HepG2 (cell line): Measurements from ENCODE around the gene IGF2. TPM values are rescaled to one million over a fixed set of nuclear protein-coding genes. Genes with fewer than 3 reads are reported as not detected.

Experiments
- SKIL ChIP-seq: sonication (generic); formaldehyde crosslinking; IDR thresholded peaks from 2 replicates; pipeline ENCODE4 v1.8.0; 2022; ENCODE audit warnings: missing genetic modification reagents, mild to moderate bottlenecking, moderate library complexity, borderline replicate concordance
- SP2 ChIP-seq: sonication (generic); formaldehyde crosslinking; IDR thresholded peaks from 2 replicates; pipeline ENCODE4 v1.5.1; 2020; ENCODE audit warnings: mild to moderate bottlenecking, missing genetic modification reagents
- ZNF18 ChIP-seq: sonication (generic); formaldehyde crosslinking; IDR thresholded peaks from 2 replicates; pipeline ENCODE4 v1.8.0; 2022; ENCODE audit warnings: mild to moderate bottlenecking, missing genetic modification reagents; ENCODE audit not compliant: insufficient replicate concordance
- ZNF512B ChIP-seq: sonication (generic); formaldehyde crosslinking; IDR thresholded peaks from 2 replicates; pipeline ENCODE4 v1.5.1; 2020; ENCODE audit warnings: missing genetic modification reagents, mild to moderate bottlenecking, borderline replicate concordance
- ZNF567 ChIP-seq: sonication (generic); formaldehyde crosslinking; IDR thresholded peaks from 2 replicates; pipeline ENCODE4 v1.8.1; 2023; ENCODE audit warnings: mild to moderate bottlenecking, missing genetic modification reagents, borderline replicate concordance
- ZNF607 ChIP-seq: sonication (generic); formaldehyde crosslinking; IDR thresholded peaks from 2 replicates; pipeline ENCODE4 v1.5.1; 2020; ENCODE audit warnings: missing genetic modification reagents, mild to moderate bottlenecking, borderline replicate concordance
- ZNF749 ChIP-seq: sonication (generic); formaldehyde crosslinking; IDR thresholded peaks from 2 replicates; pipeline ENCODE4 v1.8.0; 2022; ENCODE audit warnings: mild to moderate bottlenecking, missing genetic modification reagents, moderate library complexity, borderline replicate concordance
- polyA plus RNA-seq, 8 experiments: library from polyadenylated mRNA; depleted of rRNA in 3 of 8; stranded (reverse) in 7 of 8; unstranded in 1 of 8; fragments of >200 nt; fragmentation: Illumina TruSeq in 4 of 8; extraction: Trizol in 4 of 8; gene quantifications; 2 replicates each; pipeline versions ENCODE4 v1.2.1 to v1.2.3, GENCODE V29; 2011 to 2016; ENCODE audit warnings: low read depth in 4 of 8, missing spikeins in 1 of 8, mixed read lengths in 1 of 8; ENCODE audit not compliant: insufficient read depth in 1 of 8
- total RNA-seq, 5 experiments: library from RNA; depleted of rRNA; stranded (reverse); fragments of >200 nt; fragmentation: Illumina TruSeq; extraction: Trizol; gene quantifications; 2 replicates each; pipeline ENCODE4 v1.2.3, GENCODE V29; 2016; ENCODE audit warnings: low read depth in 1 of 5
- TF ChIP-seq, protein P1 (sequence below): sonication (generic); formaldehyde crosslinking; IDR thresholded peaks from 2 replicates; pipeline ENCODE4 v1.4.0; 2020; ENCODE audit warnings: missing genetic modification reagents, mild to moderate bottlenecking, borderline replicate concordance
- TF ChIP-seq, protein P2 (sequence below): sonication (generic); formaldehyde crosslinking; IDR thresholded peaks from 2 replicates; pipeline ENCODE4 v1.5.1; 2020; ENCODE audit warnings: mild to moderate bottlenecking, moderate library complexity, missing genetic modification reagents

The IGF2 gene
- total and polyA plus RNA-seq, 2 of the 13 experiments (the other 11 are each of a cell fraction or from before 2014, with no cell fraction given) = 79.1 to 254 TPM

DNA sequence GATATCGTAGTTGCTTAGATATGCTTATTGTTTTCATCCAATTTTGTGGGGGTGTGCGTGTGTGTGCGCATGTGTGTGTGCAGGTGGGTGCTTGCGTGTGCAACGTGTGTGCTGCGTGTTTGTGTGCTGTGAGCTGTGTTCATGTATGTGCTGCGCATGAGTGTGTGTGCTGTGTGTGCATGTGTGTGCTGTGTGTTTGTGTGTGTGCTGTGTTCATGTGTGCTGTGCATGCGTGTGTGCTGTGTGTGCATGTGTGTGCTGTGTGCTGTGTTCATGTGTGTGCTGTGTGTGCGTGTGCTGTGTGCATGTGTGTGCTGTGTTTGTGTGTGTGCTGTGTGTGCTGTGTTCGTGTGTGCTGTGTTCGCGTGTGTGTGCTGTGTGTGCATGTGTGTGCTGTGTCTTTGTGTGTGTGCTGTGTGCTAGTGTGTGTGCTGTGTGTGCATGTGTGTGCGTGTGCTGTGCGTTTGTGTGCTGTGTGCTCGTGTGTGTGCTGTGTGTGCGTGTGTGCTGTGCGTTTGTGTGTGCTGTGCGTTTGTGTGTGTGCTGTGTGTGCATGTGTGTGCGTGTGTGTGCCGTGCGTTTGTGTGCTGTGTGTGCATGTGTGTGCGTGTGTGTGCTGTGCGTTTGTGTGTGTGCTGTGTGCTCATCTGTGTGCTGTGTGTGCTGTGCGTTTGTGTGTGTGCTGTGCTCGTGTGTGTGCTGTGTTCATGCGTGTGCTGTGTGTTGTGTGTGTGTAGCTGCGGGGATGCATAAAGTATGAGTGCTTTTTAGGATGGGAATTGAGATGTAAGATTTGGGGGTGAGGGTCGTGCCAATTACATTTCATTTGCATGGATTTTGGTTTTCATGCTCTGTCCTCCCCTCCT is 7.6 kb downstream of the IGF2 start (continued):
- TF ChIP-seq, protein P1, sequence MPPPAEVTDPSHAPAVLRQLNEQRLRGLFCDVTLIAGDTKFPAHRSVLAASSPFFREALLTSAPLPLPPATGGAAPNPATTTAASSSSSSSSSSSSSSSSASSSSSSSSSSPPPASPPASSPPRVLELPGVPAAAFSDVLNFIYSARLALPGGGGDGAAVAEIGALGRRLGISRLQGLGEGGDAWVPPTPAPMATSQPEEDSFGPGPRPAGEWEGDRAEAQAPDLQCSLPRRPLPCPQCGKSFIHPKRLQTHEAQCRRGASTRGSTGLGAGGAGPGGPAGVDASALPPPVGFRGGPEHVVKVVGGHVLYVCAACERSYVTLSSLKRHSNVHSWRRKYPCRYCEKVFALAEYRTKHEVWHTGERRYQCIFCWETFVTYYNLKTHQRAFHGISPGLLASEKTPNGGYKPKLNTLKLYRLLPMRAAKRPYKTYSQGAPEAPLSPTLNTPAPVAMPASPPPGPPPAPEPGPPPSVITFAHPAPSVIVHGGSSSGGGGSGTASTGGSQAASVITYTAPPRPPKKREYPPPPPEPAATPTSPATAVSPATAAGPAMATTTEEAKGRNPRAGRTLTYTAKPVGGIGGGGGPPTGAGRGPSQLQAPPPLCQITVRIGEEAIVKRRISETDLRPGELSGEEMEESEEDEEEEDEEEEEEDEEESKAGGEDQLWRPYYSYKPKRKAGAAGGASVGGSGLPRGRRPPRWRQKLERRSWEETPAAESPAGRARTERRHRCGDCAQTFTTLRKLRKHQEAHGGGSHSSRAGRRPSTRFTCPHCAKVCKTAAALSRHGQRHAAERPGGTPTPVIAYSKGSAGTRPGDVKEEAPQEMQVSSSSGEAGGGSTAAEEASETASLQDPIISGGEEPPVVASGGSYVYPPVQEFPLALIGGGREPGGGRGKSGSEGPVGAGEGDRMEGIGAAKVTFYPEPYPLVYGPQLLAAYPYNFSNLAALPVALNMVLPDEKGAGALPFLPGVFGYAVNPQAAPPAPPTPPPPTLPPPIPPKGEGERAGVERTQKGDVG = peak; percentile 94; the same call in 1 of the 2 replicates
- no peak for TF ChIP-seq ZNF18
- peak; percentile 96 for TF ChIP-seq ZNF749 (CRISPR knock-in tag)
- 0 out of 2 replicates have a peak, but pooled peaks have one; percentile 88 for TF ChIP-seq ZNF567 (CRISPR knock-in tag)
- peak; percentile 64 for TF ChIP-seq SKIL
- peak; percentile 46; the same call in 1 of the 2 replicates for TF ChIP-seq SP2 (CRISPR knock-in tag)
- TF ChIP-seq, protein P2, sequence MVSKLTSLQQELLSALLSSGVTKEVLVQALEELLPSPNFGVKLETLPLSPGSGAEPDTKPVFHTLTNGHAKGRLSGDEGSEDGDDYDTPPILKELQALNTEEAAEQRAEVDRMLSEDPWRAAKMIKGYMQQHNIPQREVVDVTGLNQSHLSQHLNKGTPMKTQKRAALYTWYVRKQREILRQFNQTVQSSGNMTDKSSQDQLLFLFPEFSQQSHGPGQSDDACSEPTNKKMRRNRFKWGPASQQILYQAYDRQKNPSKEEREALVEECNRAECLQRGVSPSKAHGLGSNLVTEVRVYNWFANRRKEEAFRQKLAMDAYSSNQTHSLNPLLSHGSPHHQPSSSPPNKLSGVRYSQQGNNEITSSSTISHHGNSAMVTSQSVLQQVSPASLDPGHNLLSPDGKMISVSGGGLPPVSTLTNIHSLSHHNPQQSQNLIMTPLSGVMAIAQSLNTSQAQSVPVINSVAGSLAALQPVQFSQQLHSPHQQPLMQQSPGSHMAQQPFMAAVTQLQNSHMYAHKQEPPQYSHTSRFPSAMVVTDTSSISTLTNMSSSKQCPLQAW = peak; percentile 79; the same call in 1 of the 2 replicates
- peak; percentile 81 for TF ChIP-seq ZNF512B (CRISPR knock-in tag)
- TF ChIP-seq ZNF607 (CRISPR knock-in tag) = peak; percentile 67; the same call in 1 of the 2 replicates
